Upper lobe of left lung (tissue), 4 donors: ENCODE results near the gene RERE.

Experiments used
- CTCF ChIP-seq, 6 experiments: fragments of 450-650 bp in 4 of 6; fragments of 200-600 bp in 2 of 6; sonication (generic) in 2 of 6; IDR thresholded peaks; one replicate each; pipeline ENCODE4 v1.5.1; 2016 to 2019; ENCODE audit warnings: antibody characterized with exemption in 6 of 6
- EP300 ChIP-seq, 4 donors: sonication (generic); formaldehyde crosslinking; IDR thresholded peaks; one replicate each; pipeline ENCODE4 v1.5.1; 2017; ENCODE audit warnings: antibody characterized with exemption in 4 of 4, control low read depth in 2 of 4
- POLR2A ChIP-seq, 4 donors: fragments of 450-650 bp; IDR thresholded peaks; one replicate each; pipeline ENCODE4 v1.5.1; 2016 to 2017; ENCODE audit warnings: antibody characterized with exemption in 4 of 4, mild to moderate bottlenecking in 2 of 4
- POLR2AphosphoS5 ChIP-seq, 2 donors: sonication (generic); formaldehyde crosslinking; IDR thresholded peaks; one replicate each; pipeline ENCODE4 v1.5.1; 2017; ENCODE audit warnings: antibody characterized with exemption in 2 of 2

- TF ChIP-seq CTCF (IDR thresholded peaks at IDR 0.05), result no peak
- TF ChIP-seq POLR2AphosphoS5 (IDR thresholded peaks at IDR 0.05), result no peak
- TF ChIP-seq POLR2A (IDR thresholded peaks at IDR 0.05), result no peak
- no peak for TF ChIP-seq EP300 (IDR thresholded peaks at IDR 0.05)
These were observed 8.6 kb upstream of the RERE start for GRCh38 chr1:8825985-8826481.
